ENCODE data around the gene UTP25.

UTP25 gene

DNA sequence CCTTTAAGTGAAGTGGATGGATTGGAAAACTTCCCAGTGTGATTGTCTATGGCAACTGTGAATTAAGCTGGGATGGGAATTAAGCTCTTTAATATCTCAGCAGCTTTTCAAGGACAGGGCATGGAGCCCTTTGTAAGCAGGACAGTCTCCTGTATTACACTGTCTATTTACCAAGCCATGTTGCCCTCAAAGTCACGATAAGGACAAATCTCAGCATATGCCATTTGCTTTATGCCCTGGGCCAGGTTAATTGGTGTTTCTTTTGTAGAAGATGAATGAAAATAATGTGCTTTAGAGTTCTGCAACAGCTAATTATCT, 17.6 kb downstream of the UTP25 start:
- Histone ChIP-seq H3K4me1 (ENCODE audit: control insufficient read depth, low read depth, low read length) (no peaks in the 10 kb centered on the region), H3K27ac (ENCODE audit: low read length) (no peak overlapping the region), H3K36me3 (ENCODE audit: control insufficient read depth, low read depth, low read length) (peaks cover 63% of the 10 kb centered on the region), H3K9me3 (ENCODE audit: control insufficient read depth, low read depth, low read length) (no peaks in the 10 kb centered on the region), H3K9ac (ENCODE audit: low read length) (no peak overlapping the region), H3K4me3 (ENCODE audit: low read length) (no peak overlapping the region), H3K27me3 (ENCODE audit: control insufficient read depth, insufficient read depth, low read length) (no peaks in the 10 kb centered on the region)

GRCh38 chr1:209849388-209849787, 21.6 kb downstream of the UTP25 start:
- H3K36me3 ChIP-seq (ENCODE audit: control insufficient read depth, low read depth, low read length), result peaks cover 57% of the 10 kb centered on the region
- H3K27me3 ChIP-seq (ENCODE audit: control insufficient read depth, insufficient read depth, low read length), result no peaks in the 10 kb centered on the region
- no peaks in the 10 kb centered on the region for H3K4me1 ChIP-seq (ENCODE audit: control insufficient read depth, low read depth, low read length)
- no peak overlapping the region for H3K27ac ChIP-seq (ENCODE audit: low read length)
- H3K9me3 ChIP-seq (ENCODE audit: control insufficient read depth, low read depth, low read length), result no peaks in the 10 kb centered on the region
- no peak overlapping the region for H3K9ac ChIP-seq (ENCODE audit: low read length)
- H3K4me3 ChIP-seq (ENCODE audit: low read length), result no peak overlapping the region

DNA sequence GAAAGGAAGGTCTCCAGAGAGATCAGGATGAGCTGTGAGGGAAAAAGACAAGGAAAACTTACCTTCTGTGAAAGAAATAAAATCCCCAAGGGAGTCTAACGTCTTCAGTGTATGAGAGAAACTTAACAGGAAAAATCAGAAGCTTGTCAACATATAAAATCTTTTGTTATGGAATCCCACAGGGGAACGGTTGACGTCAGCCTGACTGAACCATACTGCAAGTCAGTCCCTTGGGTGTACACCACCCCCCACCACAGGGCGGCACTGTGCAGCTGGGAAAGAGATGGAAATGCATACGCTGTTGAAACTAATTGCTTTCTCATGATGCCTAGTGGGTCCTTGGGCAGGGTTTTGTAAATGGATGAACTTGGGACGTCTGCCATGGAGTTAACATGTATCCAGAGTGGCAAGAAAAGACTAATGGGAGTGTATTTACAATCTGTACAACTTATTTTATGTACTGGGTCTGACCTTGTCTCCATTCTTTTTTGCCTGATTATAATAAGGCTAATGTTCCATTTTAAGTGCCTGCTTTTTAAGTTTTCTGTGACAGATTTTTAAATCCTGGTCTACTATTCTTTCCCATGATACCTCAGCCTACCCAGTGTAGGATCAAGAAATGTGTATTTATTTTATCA, 22.7 kb downstream of the UTP25 start:
- H3K27me3 ChIP-seq (ENCODE audit: control insufficient read depth, insufficient read depth, low read length), result no peaks in the 10 kb centered on the region
- H3K9ac ChIP-seq (ENCODE audit: low read length), result no peak overlapping the region
- no peak overlapping the region for H3K4me3 ChIP-seq (ENCODE audit: low read length)
- peaks cover 50% of the 10 kb centered on the region for H3K36me3 ChIP-seq (ENCODE audit: control insufficient read depth, low read depth, low read length)
- H3K4me1 ChIP-seq (ENCODE audit: control insufficient read depth, low read depth, low read length), result no peaks in the 10 kb centered on the region
- no peak overlapping the region for H3K27ac ChIP-seq (ENCODE audit: low read length)
- no peaks in the 10 kb centered on the region for H3K9me3 ChIP-seq (ENCODE audit: control insufficient read depth, low read depth, low read length)

GRCh38 chr1:209853676-209854075, 25.9 kb downstream of the UTP25 start:
- no peak overlapping the region for H3K9ac ChIP-seq (ENCODE audit: low read length)
- no peaks in the 10 kb centered on the region for H3K9me3 ChIP-seq (ENCODE audit: control insufficient read depth, low read depth, low read length)
- no peaks in the 10 kb centered on the region for H3K4me1 ChIP-seq (ENCODE audit: control insufficient read depth, low read depth, low read length)
- H3K36me3 ChIP-seq (ENCODE audit: control insufficient read depth, low read depth, low read length), result peaks cover 31% of the 10 kb centered on the region
- H3K4me3 ChIP-seq (ENCODE audit: low read length), result no peak overlapping the region
- H3K27ac ChIP-seq (ENCODE audit: low read length), result no peak overlapping the region
- H3K27me3 ChIP-seq (ENCODE audit: control insufficient read depth, insufficient read depth, low read length), result no peaks in the 10 kb centered on the region

DNA sequence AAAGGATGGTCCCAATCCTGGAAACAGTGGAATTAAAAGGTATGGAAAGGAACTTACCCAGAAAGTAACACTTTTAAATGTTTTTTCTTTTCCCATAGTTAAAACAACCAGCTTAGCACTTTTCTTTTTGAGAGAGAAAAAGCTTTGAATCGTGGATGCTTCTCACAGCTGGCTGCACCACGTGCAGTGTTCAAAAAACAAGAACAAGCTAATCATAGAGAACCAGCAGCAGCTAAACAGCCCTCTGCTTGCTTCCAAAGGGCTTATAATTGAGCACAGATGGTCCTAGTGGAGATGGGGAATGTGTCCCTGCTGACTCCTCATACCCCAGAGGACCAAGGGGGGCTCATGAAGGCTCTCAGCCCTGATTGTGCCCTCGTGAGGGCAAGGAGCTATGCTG, 26.4 kb downstream of the UTP25 start:
- H3K9ac ChIP-seq (ENCODE audit: low read length), result no peak overlapping the region
- H3K9me3 ChIP-seq (ENCODE audit: control insufficient read depth, low read depth, low read length), result no peaks in the 10 kb centered on the region
- H3K4me3 ChIP-seq (ENCODE audit: low read length), result no peak overlapping the region
- H3K4me1 ChIP-seq (ENCODE audit: control insufficient read depth, low read depth, low read length), result no peaks in the 10 kb centered on the region
- peaks cover 31% of the 10 kb centered on the region for H3K36me3 ChIP-seq (ENCODE audit: control insufficient read depth, low read depth, low read length)
- no peaks in the 10 kb centered on the region for H3K27me3 ChIP-seq (ENCODE audit: control insufficient read depth, insufficient read depth, low read length)
- no peak overlapping the region for H3K27ac ChIP-seq (ENCODE audit: low read length)

DNA sequence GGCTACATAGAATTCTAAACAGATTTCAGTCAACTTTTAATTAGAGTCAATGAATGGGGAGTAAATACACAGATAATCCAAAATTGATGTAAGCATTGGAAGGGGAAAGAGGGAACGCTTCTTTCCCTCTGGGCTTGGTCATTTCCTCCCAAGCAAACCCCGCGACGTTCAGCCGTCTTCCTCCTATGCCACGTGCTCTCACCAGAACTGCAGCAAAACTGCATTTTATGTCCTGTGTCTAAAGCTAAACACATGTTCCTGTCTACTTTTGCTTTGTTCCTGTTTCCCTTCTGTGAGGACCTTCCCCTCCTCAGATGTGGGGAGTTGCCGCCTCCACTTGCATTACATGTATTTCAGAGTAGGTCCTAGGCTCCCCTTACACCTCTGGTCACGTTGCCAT, 27.2 kb downstream of the UTP25 start:
- no peak overlapping the region for H3K9ac ChIP-seq (ENCODE audit: low read length)
- no peak overlapping the region for H3K4me3 ChIP-seq (ENCODE audit: low read length)
- no peaks in the 10 kb centered on the region for H3K27me3 ChIP-seq (ENCODE audit: control insufficient read depth, insufficient read depth, low read length)
- no peak overlapping the region for H3K27ac ChIP-seq (ENCODE audit: low read length)
- H3K4me1 ChIP-seq (ENCODE audit: control insufficient read depth, low read depth, low read length), result no peaks in the 10 kb centered on the region
- no peaks in the 10 kb centered on the region for H3K9me3 ChIP-seq (ENCODE audit: control insufficient read depth, low read depth, low read length)
- H3K36me3 ChIP-seq (ENCODE audit: control insufficient read depth, low read depth, low read length), result peaks cover 31% of the 10 kb centered on the region

- Histone ChIP-seq H3K9ac (ENCODE audit: low read length) (no peak overlapping the region), H3K36me3 (ENCODE audit: control insufficient read depth, low read depth, low read length) (peaks cover 31% of the 10 kb centered on the region), H3K4me3 (ENCODE audit: low read length) (no peak overlapping the region), H3K9me3 (ENCODE audit: control insufficient read depth, low read depth, low read length) (no peaks in the 10 kb centered on the region), H3K4me1 (ENCODE audit: control insufficient read depth, low read depth, low read length) (peaks cover 1% of the 10 kb centered on the region), H3K27ac (ENCODE audit: low read length) (no peak overlapping the region), H3K27me3 (ENCODE audit: control insufficient read depth, insufficient read depth, low read length) (no peaks in the 10 kb centered on the region)
Observed at GRCh38 chr1:209855623-209856022, 27.9 kb downstream of the UTP25 start.

- peaks cover 7% of the 10 kb centered on the region for H3K36me3 ChIP-seq (ENCODE audit: control insufficient read depth, low read depth, low read length)
- H3K9me3 ChIP-seq (ENCODE audit: control insufficient read depth, low read depth, low read length), result no peaks in the 10 kb centered on the region
- H3K27ac ChIP-seq (ENCODE audit: low read length), result no peak overlapping the region
- H3K9ac ChIP-seq (ENCODE audit: low read length), result no peak overlapping the region
- no peak overlapping the region for H3K4me3 ChIP-seq (ENCODE audit: low read length)
- H3K4me1 ChIP-seq (ENCODE audit: control insufficient read depth, low read depth, low read length), result peaks cover 24% of the 10 kb centered on the region
- peaks cover 6% of the 10 kb centered on the region for H3K27me3 ChIP-seq (ENCODE audit: control insufficient read depth, insufficient read depth, low read length)
Observed at GRCh38 chr1:209858561-209859103, 30.9 kb downstream of the UTP25 start.

- Histone ChIP-seq H3K9ac (ENCODE audit: low read length) (no peak overlapping the region), H3K9me3 (ENCODE audit: control insufficient read depth, low read depth, low read length) (no peaks in the 10 kb centered on the region), H3K4me1 (ENCODE audit: control insufficient read depth, low read depth, low read length) (peaks cover 29% of the 10 kb centered on the region), H3K4me3 (ENCODE audit: low read length) (no peak overlapping the region), H3K36me3 (ENCODE audit: control insufficient read depth, low read depth, low read length) (no peaks in the 10 kb centered on the region), H3K27ac (ENCODE audit: low read length) (no peak overlapping the region), H3K27me3 (ENCODE audit: control insufficient read depth, insufficient read depth, low read length) (peaks cover 6% of the 10 kb centered on the region)
Observed at GRCh38 chr1:209860293-209860881, 32.6 kb downstream of the UTP25 start.

DNA sequence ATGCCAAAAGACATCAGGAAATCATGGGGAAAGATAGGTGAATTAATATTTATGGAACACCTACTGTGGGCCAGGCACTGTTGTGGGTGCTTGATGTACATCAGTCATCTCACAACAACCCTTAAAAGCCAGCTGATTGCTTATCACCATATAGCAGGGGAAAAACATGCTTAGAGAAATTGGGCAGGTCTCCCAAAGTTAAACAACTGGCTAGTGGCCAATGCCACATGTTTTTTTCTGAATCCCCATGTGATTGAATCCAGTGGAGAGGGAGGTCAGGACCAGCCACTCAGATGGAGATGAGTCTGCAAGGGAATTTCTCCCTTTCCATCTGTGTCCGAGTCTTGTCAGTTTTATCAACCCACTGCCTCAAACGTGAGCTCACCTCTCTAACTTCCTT, 33.5 kb downstream of the UTP25 start:
- Histone ChIP-seq H3K9me3 (ENCODE audit: control insufficient read depth, low read depth, low read length) (no peaks in the 10 kb centered on the region), H3K9ac (ENCODE audit: low read length) (no peak overlapping the region), H3K36me3 (ENCODE audit: control insufficient read depth, low read depth, low read length) (no peaks in the 10 kb centered on the region), H3K27me3 (ENCODE audit: control insufficient read depth, insufficient read depth, low read length) (peaks cover 6% of the 10 kb centered on the region), H3K4me3 (ENCODE audit: low read length) (no peak overlapping the region), H3K4me1 (ENCODE audit: control insufficient read depth, low read depth, low read length) (peaks cover 29% of the 10 kb centered on the region), H3K27ac (ENCODE audit: low read length) (no peak overlapping the region)

DNA sequence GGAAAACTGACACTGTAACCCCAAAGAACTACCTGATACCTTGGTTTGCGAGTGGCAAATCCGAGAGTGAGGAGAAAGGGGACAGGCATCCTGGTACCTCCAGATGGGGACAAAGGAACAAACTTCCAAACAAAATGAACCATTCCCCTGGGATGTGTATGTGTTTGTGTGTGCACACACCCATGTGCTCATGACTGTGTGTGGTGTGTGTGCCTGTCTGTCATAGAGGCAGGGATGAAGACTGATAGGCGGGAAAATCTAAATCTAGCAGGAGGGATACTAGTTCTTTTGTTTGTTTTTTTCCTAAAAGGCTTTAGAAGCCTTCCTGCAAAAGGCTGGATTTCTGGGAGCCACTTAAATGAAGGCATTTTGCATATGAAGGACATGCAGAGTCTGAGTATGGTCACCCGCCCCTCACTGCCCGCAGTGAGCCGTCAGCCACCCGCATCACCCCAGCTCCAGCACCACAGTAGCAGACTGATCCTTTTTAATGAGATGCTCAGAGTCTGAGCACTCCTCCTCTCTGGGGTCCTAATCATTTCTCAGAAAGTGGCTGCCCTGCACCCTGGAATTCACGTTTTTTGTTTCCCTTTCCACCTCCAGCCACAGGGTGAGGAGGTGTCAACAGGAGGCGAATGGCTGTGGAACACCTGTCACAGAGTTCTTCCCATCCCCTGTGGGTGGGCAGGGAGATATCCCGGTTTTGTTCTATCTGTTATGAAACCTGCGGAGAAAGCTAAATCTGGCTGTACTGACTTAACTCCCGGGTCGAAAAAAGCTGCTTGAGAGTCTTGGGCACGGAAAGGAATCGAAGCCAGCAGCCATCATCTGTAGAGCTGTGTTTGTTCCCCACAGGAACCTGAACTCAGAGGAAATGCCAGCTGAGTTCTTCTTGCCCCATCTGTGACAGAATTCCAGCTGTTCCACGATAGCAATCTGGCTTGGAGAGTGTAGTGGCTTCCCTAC, 34.9 kb downstream of the UTP25 start:
- Histone ChIP-seq H3K36me3 (ENCODE audit: control insufficient read depth, low read depth, low read length) (no peaks in the 10 kb centered on the region), H3K4me1 (ENCODE audit: control insufficient read depth, low read depth, low read length) (peaks cover 29% of the 10 kb centered on the region), H3K9ac (ENCODE audit: low read length) (no peak overlapping the region), H3K9me3 (ENCODE audit: control insufficient read depth, low read depth, low read length) (no peaks in the 10 kb centered on the region), H3K27me3 (ENCODE audit: control insufficient read depth, insufficient read depth, low read length) (peaks cover 6% of the 10 kb centered on the region), H3K4me3 (ENCODE audit: low read length) (peak overlapping the region; percentile 26), H3K27ac (ENCODE audit: low read length) (no peak overlapping the region)

Data from iPS-18a (cell line).